ENCODE data around the gene TRAPPC4.

GRCh38 chr11:118998388-118998717 lies 20.2 kb upstream of the TRAPPC4 start:
- TF ChIP-seq POLR2AphosphoS5 (IDR thresholded peaks at IDR 0.05), result no peak
- TF ChIP-seq CTCF (IDR thresholded peaks at IDR 0.05), result no peak
- TF ChIP-seq POLR2A (IDR thresholded peaks at IDR 0.05), result no peak

Measured in sigmoid colon (tissue), 4 donors.